Stimulated activated CD4-positive, alpha-beta T cell treated with anti-CD3 and anti-CD28 coated beads, Interleukin-1b, Interleukin-23, amount 100 ng/mL, for 1 hour (primary cell): ENCODE results near the gene ZNF276.

Source experiments
- DNase-seq, 2 donors: peaks; one replicate each; pipeline ENCODE4 v3.0.0-alpha.2; 2020; ENCODE audit warnings: low read depth in 2 of 2

Gene ZNF276

GRCh38 chr16:89711601-89712273 is 9.6 kb upstream of the ZNF276 start:
- peak in 1 of 2 donors; percentile 61 for DNase-seq

- DNase-seq: no peak
Observed at GRCh38 chr16:89712274-89712781, 9.0 kb upstream of the ZNF276 start.

- no peak for DNase-seq
Observed at GRCh38 chr16:89716493-89716892, 4.8 kb upstream of the ZNF276 start.

- DNase-seq: no peak
Observed at GRCh38 chr16:89716916-89717687, 4.2 kb upstream of the ZNF276 start.

GRCh38 chr16:89717688-89718505 is 3.4 kb upstream of the ZNF276 start:
- DNase-seq: no peak

- no peak for DNase-seq
Observed at GRCh38 chr16:89720551-89720812, 855 bp upstream of the ZNF276 start.

GRCh38 chr16:89721546-89722391 is 432 bp downstream of the ZNF276 start:
- peak in 1 of 2 donors; percentile 79 for DNase-seq

GRCh38 chr16:89722392-89723278 is 1.3 kb downstream of the ZNF276 start:
- peak in 1 of 2 donors; percentile 60 for DNase-seq

- peak in 1 of 2 donors; percentile 60 for DNase-seq
Observed at GRCh38 chr16:89723279-89724250, 2.2 kb downstream of the ZNF276 start.

- no peak for DNase-seq
Observed at GRCh38 chr16:89727406-89728120, 6.2 kb downstream of the ZNF276 start.

GRCh38 chr16:89729293-89729692 is 8.0 kb downstream of the ZNF276 start:
- DNase-seq: no peak

GRCh38 chr16:89729863-89730593 is 8.7 kb downstream of the ZNF276 start:
- no peak for DNase-seq

GRCh38 chr16:89730610-89731234 is 9.4 kb downstream of the ZNF276 start:
- DNase-seq: no peak

- no peak for DNase-seq
Observed at GRCh38 chr16:89732142-89732917, 11.0 kb downstream of the ZNF276 start.

- no peak for DNase-seq
Observed at GRCh38 chr16:89732918-89733242, 11.5 kb downstream of the ZNF276 start.

GRCh38 chr16:89733322-89733721 is 12.0 kb downstream of the ZNF276 start:
- no peak for DNase-seq

- no peak for DNase-seq
Observed at GRCh38 chr16:89733792-89734191, 12.5 kb downstream of the ZNF276 start.
